Progenitor cell of endocrine pancreas (in vitro differentiated cells): ENCODE results near the gene ADAMTS17. TPM values are rescaled to one million over a fixed set of nuclear protein-coding genes. Genes with fewer than 3 reads are reported as not detected.

Experiments used
- DNase-seq: peaks from one replicate; pipeline ENCODE4 v3.0.0; 2021; ENCODE audit warnings: low spot score; ENCODE audit not compliant: unreplicated experiment
- H3K27ac Mint-ChIP-seq: 2 replicates; pipeline ENCODE4 v1.8.0; 2021; ENCODE audit warnings: mild to moderate bottlenecking, moderate library complexity, mixed read lengths
- H3K27me3 Mint-ChIP-seq: 2 replicates; pipeline ENCODE4 v1.8.0; 2021; ENCODE audit warnings: mixed read lengths
- H3K36me3 Mint-ChIP-seq: 2 replicates; pipeline ENCODE4 v1.8.0; 2022; ENCODE audit warnings: mixed read lengths; ENCODE audit not compliant: insufficient read depth
- H3K4me1 Mint-ChIP-seq: 2 replicates; pipeline ENCODE4 v1.8.0; 2021; ENCODE audit warnings: low read depth, mixed read lengths
- H3K4me3 Mint-ChIP-seq: 2 replicates; pipeline ENCODE4 v1.8.0; 2021; ENCODE audit warnings: low read depth, mild to moderate bottlenecking, moderate library complexity, mixed read lengths
- H3K9me3 Mint-ChIP-seq: 2 replicates; pipeline ENCODE4 v1.8.0; 2021; ENCODE audit warnings: low read depth, mixed read lengths
- CTCF ChIP-seq: fragments of 200-600 bp; sonication (generic); IDR thresholded peaks from one replicate; pipeline ENCODE4 v1.5.0; 2021; ENCODE audit warnings: antibody characterized with exemption, mild to moderate bottlenecking; ENCODE audit not compliant: unreplicated experiment
- total RNA-seq: library from RNA; stranded (reverse); gene quantifications from 2 replicates; pipeline ENCODE4 v1.2.1, GENCODE V29; 2021

ADAMTS17 gene
- total RNA-seq, 1 donor from 2014 or later: 3.5 TPM

GRCh38 chr15:100131321-100132224 is 210.2 kb downstream of the ADAMTS17 start:
- peak; percentile 35 for TF ChIP-seq CTCF
- no peak overlapping the region for H3K4me3 Mint-ChIP-seq
- no peak overlapping the region for H3K27ac Mint-ChIP-seq
- H3K4me1 Mint-ChIP-seq: no peaks in the 10 kb centered on the region
- no peaks in the 10 kb centered on the region for H3K36me3 Mint-ChIP-seq
- DNase-seq: no peak
- H3K27me3 Mint-ChIP-seq: peaks cover 18% of the 10 kb centered on the region
- no peaks in the 10 kb centered on the region for H3K9me3 Mint-ChIP-seq

- H3K27ac Mint-ChIP-seq: no peak overlapping the region
- H3K4me3 Mint-ChIP-seq: no peak overlapping the region
- no peaks in the 10 kb centered on the region for H3K36me3 Mint-ChIP-seq
- TF ChIP-seq CTCF: no peak
- H3K4me1 Mint-ChIP-seq: no peaks in the 10 kb centered on the region
- no peak for DNase-seq
- no peaks in the 10 kb centered on the region for H3K9me3 Mint-ChIP-seq
- peaks cover 15% of the 10 kb centered on the region for H3K27me3 Mint-ChIP-seq
Observed at GRCh38 chr15:100129677-100130076, 212.1 kb downstream of the ADAMTS17 start.

GRCh38 chr15:100125401-100126191 is 216.2 kb downstream of the ADAMTS17 start:
- Mint-ChIP-seq H3K36me3 (no peaks in the 10 kb centered on the region), H3K27ac (no peak overlapping the region), H3K4me3 (no peak overlapping the region), H3K9me3 (peaks cover 12% of the 10 kb centered on the region), H3K4me1 (no peaks in the 10 kb centered on the region), H3K27me3 (no peaks in the 10 kb centered on the region)
- no peak for TF ChIP-seq CTCF
- DNase-seq: no peak

- Mint-ChIP-seq H3K27ac (no peak overlapping the region), H3K4me1 (no peaks in the 10 kb centered on the region), H3K36me3 (no peaks in the 10 kb centered on the region), H3K4me3 (no peak overlapping the region), H3K27me3 (no peaks in the 10 kb centered on the region), H3K9me3 (peaks cover 12% of the 10 kb centered on the region)
- DNase-seq: no peak
- TF ChIP-seq CTCF: no peak
Observed at GRCh38 chr15:100124936-100125335, 216.8 kb downstream of the ADAMTS17 start.

GRCh38 chr15:100124361-100124760 is 217.4 kb downstream of the ADAMTS17 start:
- TF ChIP-seq CTCF: no peak
- H3K36me3 Mint-ChIP-seq: peaks cover 2% of the 10 kb centered on the region
- H3K27me3 Mint-ChIP-seq: no peaks in the 10 kb centered on the region
- peaks cover 12% of the 10 kb centered on the region for H3K9me3 Mint-ChIP-seq
- no peak overlapping the region for H3K27ac Mint-ChIP-seq
- no peak overlapping the region for H3K4me3 Mint-ChIP-seq
- no peak for DNase-seq
- no peaks in the 10 kb centered on the region for H3K4me1 Mint-ChIP-seq
